H1 (cell line): ENCODE data around the gene BLTP3B. TPM values are rescaled to one million over a fixed set of nuclear protein-coding genes. Genes with fewer than 3 reads are reported as not detected.
A peak's percentile ranks its signal among the peaks of the same experiment; 100 is the strongest.

Source experiments
- CTCF ChIA-PET: fragments of 300-600 bp; sonication (Branson Sonifier 250); formaldehyde crosslinking; loops from one replicate; lab custom pipeline; 2021; ENCODE audit not compliant: partially characterized antibody; lab: Charles Lee
- POLR2A ChIA-PET: fragments of 300-600 bp; sonication (Branson Sonifier 250); formaldehyde crosslinking; loops from one replicate; lab custom pipeline; 2021; ENCODE audit warnings: inconsistent platforms; ENCODE audit not compliant: partially characterized antibody; lab: Charles Lee
- DNase-seq, 2 experiments: peaks; one replicate each; pipeline versions ENCODE4 v3.0.0 to v3.0.0-alpha.2; 2010 to 2022; ENCODE audit warnings: low spot score in 2 of 2, low read depth in 1 of 2, mixed read lengths in 1 of 2
- FAIRE-seq: peaks from 2 replicates; lab custom pipeline; 2011; peaks lifted over from hg19 to GRCh38; lab: Jason Lieb, UNC
- H2AFZ ChIP-seq: 2 replicates; pipeline ENCODE4 v1.8.1; 2012; ENCODE audit warnings: low read length, inconsistent platforms
- H2AK5ac ChIP-seq: 2 replicates; pipeline ENCODE4 v1.6.1; 2013; ENCODE audit warnings: low read depth, low read length
- H2BK120ac ChIP-seq: replicated peaks from 2 replicates; pipeline ENCODE3; 2013; ENCODE audit warnings: low read depth, low read length, inconsistent platforms
- H2BK12ac ChIP-seq: 2 replicates; pipeline ENCODE4 v1.6.1; 2013; ENCODE audit warnings: low read depth, low read length
- H2BK15ac ChIP-seq: 2 replicates; pipeline ENCODE4 v1.6.1; 2013; ENCODE audit warnings: low read length
- H2BK20ac ChIP-seq: 2 replicates; pipeline ENCODE4 v1.6.1; 2013; ENCODE audit warnings: low read length
- H2BK5ac ChIP-seq: 2 replicates; pipeline ENCODE4 v1.6.1; 2013; ENCODE audit warnings: low read depth, low read length
- H3K14ac ChIP-seq: 2 replicates; pipeline ENCODE4 v1.6.1; 2013; ENCODE audit warnings: inconsistent platforms; ENCODE audit not compliant: insufficient read length
- H3K18ac ChIP-seq: 2 replicates; pipeline ENCODE4 v1.6.1; 2013; ENCODE audit warnings: low read length; ENCODE audit errors: extremely low read depth
- H3K23ac ChIP-seq: 2 replicates; pipeline ENCODE4 v1.6.1; 2013; ENCODE audit warnings: inconsistent platforms; ENCODE audit not compliant: insufficient read length
- H3K23me2 ChIP-seq: 2 replicates; pipeline ENCODE4 v1.6.1; 2013; ENCODE audit warnings: low read depth, low read length
- H3K27ac ChIP-seq: 2 replicates; pipeline ENCODE4 v1.6.1; 2011; ENCODE audit warnings: low read depth, low read length, inconsistent platforms
- H3K27me3 ChIP-seq, 4 experiments: replicated peaks in 1 of 4; 1 replicate in 1 of 4; 2 replicates in 3 of 4; pipeline versions ENCODE4 v1.6.1 to v1.8.1; 2011 to 2013; ENCODE audit warnings: low read length in 3 of 4, mild to moderate bottlenecking in 3 of 4, inconsistent platforms in 2 of 4, mixed read lengths in 2 of 4, moderate library complexity in 1 of 4; ENCODE audit not compliant: control insufficient read depth in 3 of 4, insufficient read depth in 3 of 4; ENCODE audit errors: extremely low read depth in 1 of 4
- H3K36me3 ChIP-seq, 4 experiments: 2 replicates each; pipeline versions ENCODE4 v1.6.1 to v1.8.1; 2011 to 2013; ENCODE audit warnings: mild to moderate bottlenecking in 4 of 4, low read length in 3 of 4, moderate library complexity in 2 of 4, control low read depth in 1 of 4, inconsistent platforms in 1 of 4; ENCODE audit not compliant: insufficient read depth in 4 of 4, control insufficient read depth in 2 of 4
- H3K4ac ChIP-seq: replicated peaks from 2 replicates; pipeline ENCODE3; 2013; ENCODE audit warnings: low read length, low read depth, mixed read lengths, inconsistent platforms; ENCODE audit not compliant: insufficient read length
- H3K4me1 ChIP-seq, 4 experiments: replicated peaks in 1 of 4; 1 replicate in 1 of 4; 2 replicates in 3 of 4; pipeline versions ENCODE4 v1.6.1 to v1.8.1; 2011 to 2013; ENCODE audit warnings: low read length in 3 of 4, inconsistent platforms in 2 of 4, mixed read lengths in 1 of 4; ENCODE audit not compliant: insufficient read depth in 4 of 4, control insufficient read depth in 3 of 4
- H3K4me2 ChIP-seq, 2 experiments: 2 replicates each; pipeline versions ENCODE4 v1.6.1 to v1.8.1; 2011 to 2013; ENCODE audit warnings: low read depth in 2 of 2, low read length in 2 of 2, control low read depth in 1 of 2, inconsistent platforms in 1 of 2, mild to moderate bottlenecking in 1 of 2; ENCODE audit not compliant: insufficient read depth in 1 of 2
- H3K4me3 ChIP-seq, 4 experiments: fragments of 200-600, 300-600 bp in 1 of 4; sonication (generic), shearing (Covaris generic), sonication (Bioruptor Twin) in 1 of 4; 2 replicates each; pipeline versions ENCODE4 v1.5.1 to v1.8.1; 2011 to 2016; ENCODE audit warnings: low read length in 4 of 4, low read depth in 3 of 4, control low read depth in 2 of 4, inconsistent platforms in 2 of 4, mild to moderate bottlenecking in 2 of 4, mixed read lengths in 1 of 4, moderate library complexity in 1 of 4; ENCODE audit not compliant: insufficient read depth in 2 of 4; ENCODE audit errors: extremely low read depth in 1 of 4
- H3K56ac ChIP-seq: replicated peaks from 2 replicates; pipeline ENCODE3; 2013; ENCODE audit warnings: low read depth, mild to moderate bottlenecking, mixed read lengths, low read length, inconsistent platforms; ENCODE audit not compliant: insufficient read length
- H3K79me1 ChIP-seq: 2 replicates; pipeline ENCODE4 v1.6.1; 2013; ENCODE audit warnings: low read depth, low read length, control low read depth
- H3K79me2 ChIP-seq, 2 experiments: 2 replicates each; pipeline versions ENCODE4 v1.6.1 to v1.8.1; 2012 to 2013; ENCODE audit warnings: low read length in 2 of 2, mild to moderate bottlenecking in 2 of 2, inconsistent platforms in 1 of 2; ENCODE audit not compliant: insufficient read depth in 2 of 2, control insufficient read depth in 1 of 2
- H3K9ac ChIP-seq, 4 experiments: replicated peaks in 1 of 4; 1 replicate in 1 of 4; 2 replicates in 3 of 4; pipeline versions ENCODE4 v1.6.1 to v1.8.1; 2011 to 2013; ENCODE audit warnings: low read depth in 3 of 4, low read length in 3 of 4, control low read depth in 2 of 4, mild to moderate bottlenecking in 2 of 4, moderate library complexity in 2 of 4, inconsistent platforms in 1 of 4; ENCODE audit errors: extremely low read depth in 1 of 4
- H3K9me3 ChIP-seq, 2 experiments: 2 replicates each; pipeline versions ENCODE4 v1.6.1 to v1.8.1; 2012 to 2013; ENCODE audit warnings: mild to moderate bottlenecking in 2 of 2, moderate library complexity in 2 of 2, control low read depth in 1 of 2, inconsistent platforms in 1 of 2, low read depth in 1 of 2, low read length in 1 of 2, mixed read lengths in 1 of 2; ENCODE audit not compliant: insufficient read depth in 2 of 2
- H4K20me1 ChIP-seq, 2 experiments: replicated peaks in 1 of 2; 2 replicates each; pipeline versions ENCODE3 to v1.8.1; 2011 to 2013; ENCODE audit warnings: inconsistent platforms in 2 of 2, low read length in 2 of 2, mild to moderate bottlenecking in 1 of 2; ENCODE audit not compliant: insufficient read depth in 2 of 2, control insufficient read depth in 1 of 2
- H4K5ac ChIP-seq: 2 replicates; pipeline ENCODE4 v1.6.1; 2013; ENCODE audit warnings: low read length, low read depth, mixed read lengths, inconsistent platforms; ENCODE audit not compliant: insufficient read length
- H4K8ac ChIP-seq: 2 replicates; pipeline ENCODE4 v1.8.0; 2013; ENCODE audit warnings: mild to moderate bottlenecking, moderate library complexity, low read length, inconsistent platforms; ENCODE audit not compliant: insufficient read depth; ENCODE audit errors: extremely low read depth
- H4K91ac ChIP-seq: replicated peaks from 2 replicates; pipeline ENCODE3; 2013; ENCODE audit warnings: low read length, mixed read lengths, inconsistent platforms; ENCODE audit not compliant: insufficient read length
- BRCA1 ChIP-seq: IDR thresholded peaks from 2 replicates; pipeline ENCODE4 v1.6.1; 2012; ENCODE audit warnings: low read depth, low read length, improper control_type of control experiment
- CBX8 ChIP-seq: fragments of 300-800, 300-1000 bp; sonication (generic); IDR thresholded peaks from 2 replicates; pipeline ENCODE4 v1.7.1; 2016; ENCODE audit warnings: low read depth, low read length, borderline replicate concordance
- CEBPB ChIP-seq: IDR thresholded peaks from 2 replicates; pipeline ENCODE4 v1.6.1; 2012; ENCODE audit warnings: low read depth, low read length
- MAFK ChIP-seq: IDR thresholded peaks from 2 replicates; pipeline ENCODE4 v1.6.1; 2012; ENCODE audit warnings: low read depth, mild to moderate bottlenecking, improper control_type of control experiment, low read length
- MAX ChIP-seq: IDR thresholded peaks from 2 replicates; pipeline ENCODE4 v1.6.1; 2012; ENCODE audit warnings: inconsistent platforms
- SIN3A ChIP-seq, 2 experiments: IDR thresholded peaks in 1 of 2; conservative IDR thresholded peaks in 1 of 2; 2 replicates each; pipeline ENCODE4 v1.6.1; 2011 to 2012; ENCODE audit warnings: low read length in 2 of 2, improper control_type of control experiment in 1 of 2, low read depth in 1 of 2, mild to moderate bottlenecking in 1 of 2
- SP1 ChIP-seq: IDR thresholded peaks from 2 replicates; pipeline ENCODE4 v1.6.1; 2011; ENCODE audit warnings: low read depth, low read length
- TAF7 ChIP-seq: optimal IDR thresholded peaks from 2 replicates; pipeline ENCODE3; 2011; ENCODE audit warnings: low read depth, mild to moderate bottlenecking, inconsistent platforms, low read length, moderate library complexity, borderline replicate concordance
- WGBS, 2 experiments: shearing (Covaris generic) in 1 of 2; methylation state at CpG; one replicate each; pipeline versions ENCODE4 v1.1.6 to v1.1.7; 2013 to 2015; ENCODE audit warnings: low lambda C conversion rate in 2 of 2, mixed read lengths in 2 of 2, inconsistent platforms in 1 of 2, low coverage in 1 of 2, missing lambda C conversion rate in 1 of 2; ENCODE audit not compliant: insufficient replicate concordance in 2 of 2, insufficient coverage in 1 of 2, insufficient read length in 1 of 2; ENCODE audit errors: extremely low coverage in 1 of 2, missing lambda C conversion rate in 1 of 2; 5-methylcytosine and 5-hydroxymethylcytosine counted together
- polyA plus RNA-seq, 7 experiments: library from polyadenylated mRNA; depleted of rRNA in 3 of 7; stranded (reverse) in 5 of 7; unstranded in 2 of 7; fragments of >200 nt in 5 of 7; fragments of 200-250 nt in 2 of 7; gene quantifications; 1 replicate in 5 of 7; 2 replicates in 1 of 7; 4 replicates in 1 of 7; pipeline versions ENCODE4 v1.2.1 to v1.2.3, GENCODE V29; 2011 to 2013; ENCODE audit warnings: missing spikeins in 2 of 7, mixed read lengths in 2 of 7
- total RNA-seq: library from RNA; stranded (reverse); fragmentation: NEBNext Ultra II Directional; extraction: Animal tissue kit (Norgen Biotek cat#: 25700); gene quantifications from 2 replicates; pipeline ENCODE4 v1.2.1, GENCODE V29; 2021
- TF ChIP-seq, protein P1 (sequence below): IDR thresholded peaks from 2 replicates; pipeline ENCODE4 v1.6.1; 2011; ENCODE audit warnings: low read length, improper control_type of control experiment
- TF ChIP-seq, protein P2 (sequence below), 3 experiments: IDR thresholded peaks; 1 replicate in 2 of 3; 2 replicates in 1 of 3; pipeline versions ENCODE4 v1.5.1 to v1.6.1; 2011; ENCODE audit warnings: low read length in 3 of 3, mild to moderate bottlenecking in 3 of 3, inconsistent platforms in 2 of 3, low read depth in 1 of 3, moderate library complexity in 1 of 3; ENCODE audit not compliant: insufficient read depth in 1 of 3; ENCODE audit errors: control extremely low read depth in 1 of 3

Gene BLTP3B
- total and polyA plus RNA-seq, 2 of the 8 experiments (the other 6 are each of a cell fraction or from before 2014, with no cell fraction given) = 7.0 to 28.6 TPM

DNA sequence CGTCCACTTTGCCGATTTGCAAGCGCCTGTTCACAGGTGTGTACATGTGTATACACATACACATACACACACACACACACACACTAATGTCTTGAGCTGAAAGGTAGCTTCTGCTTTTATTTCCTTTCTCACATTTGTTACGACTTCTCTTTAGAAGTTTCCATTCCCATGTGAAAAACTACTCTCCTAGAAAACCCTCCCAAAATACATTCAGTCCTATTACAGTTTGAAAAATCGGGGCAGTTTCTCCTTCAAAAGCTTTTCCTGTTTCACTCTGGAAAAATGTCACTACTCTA is 3.9 kb downstream of the BLTP3B start:
- Histone ChIP-seq H4K5ac (no peak overlapping the region), H2AFZ (no peak overlapping the region), H2BK120ac (no peak overlapping the region), H3K27ac (no peak overlapping the region), H3K4me3 (no peak overlapping the region), H4K91ac (no peak overlapping the region), H3K9ac (no peak overlapping the region), H3K27me3 (no peaks in the 10 kb centered on the region), H3K4me1 (peaks cover 2 to 5% (median 2%) of the 10 kb centered on the region in 4 experiments; a peak in 3 of 7 replicates), H3K4me2 (no peak overlapping the region), H3K14ac (no peak overlapping the region), H2BK12ac (no peak overlapping the region), H3K23me2 (peaks cover 2% of the 10 kb centered on the region; the same call in 1 of the 2 replicates), H3K4ac (no peak overlapping the region), H2BK15ac (no peak overlapping the region), H2AK5ac (no peak overlapping the region), H2BK5ac (no peak overlapping the region), H4K8ac (no peak overlapping the region), H2BK20ac (no peak overlapping the region), H3K79me2 (peaks cover 6 to 79% of the 10 kb centered on the region in 2 experiments; a peak in 3 of 4 replicates), H3K18ac (no peak overlapping the region), H4K20me1 (peaks cover 8 to 9% of the 10 kb centered on the region in 2 experiments), H3K56ac (peak overlapping the region; percentile 61), H3K23ac (no peak overlapping the region), H3K36me3 (no peaks in the 10 kb centered on the region), H3K9me3 (no peaks in the 10 kb centered on the region), H3K79me1 (peaks cover 5% of the 10 kb centered on the region)
- ChIA-PET POLR2A (interaction anchor here (0.9 to 1.6 kb wide), 3 partner anchors 9 to 25 kb away, joined by 3 to 7 read pairs (median 4); no protein-coding TSS in a partner anchor), CTCF (interaction anchor here (0.6 to 3.6 kb wide), 14 partner anchors 10 to 1446 kb away, joined by 3 to 31 read pairs (median 4); no protein-coding TSS in a partner anchor)
- 86% methylated on average over 5 of the region's 5 CpGs; no CpG with 5 or more reads in 1 of the 2 experiments for WGBS, 2 experiments
- FAIRE-seq (no peak), DNase-seq (no peak)
- TF ChIP-seq, protein P1, sequence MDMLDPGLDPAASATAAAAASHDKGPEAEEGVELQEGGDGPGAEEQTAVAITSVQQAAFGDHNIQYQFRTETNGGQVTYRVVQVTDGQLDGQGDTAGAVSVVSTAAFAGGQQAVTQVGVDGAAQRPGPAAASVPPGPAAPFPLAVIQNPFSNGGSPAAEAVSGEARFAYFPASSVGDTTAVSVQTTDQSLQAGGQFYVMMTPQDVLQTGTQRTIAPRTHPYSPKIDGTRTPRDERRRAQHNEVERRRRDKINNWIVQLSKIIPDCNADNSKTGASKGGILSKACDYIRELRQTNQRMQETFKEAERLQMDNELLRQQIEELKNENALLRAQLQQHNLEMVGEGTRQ = no peak
- TF ChIP-seq BRCA1 = no peak
- TF ChIP-seq CBX8 = no peak
- no peak for TF ChIP-seq TAF7
- TF ChIP-seq, protein P2, sequence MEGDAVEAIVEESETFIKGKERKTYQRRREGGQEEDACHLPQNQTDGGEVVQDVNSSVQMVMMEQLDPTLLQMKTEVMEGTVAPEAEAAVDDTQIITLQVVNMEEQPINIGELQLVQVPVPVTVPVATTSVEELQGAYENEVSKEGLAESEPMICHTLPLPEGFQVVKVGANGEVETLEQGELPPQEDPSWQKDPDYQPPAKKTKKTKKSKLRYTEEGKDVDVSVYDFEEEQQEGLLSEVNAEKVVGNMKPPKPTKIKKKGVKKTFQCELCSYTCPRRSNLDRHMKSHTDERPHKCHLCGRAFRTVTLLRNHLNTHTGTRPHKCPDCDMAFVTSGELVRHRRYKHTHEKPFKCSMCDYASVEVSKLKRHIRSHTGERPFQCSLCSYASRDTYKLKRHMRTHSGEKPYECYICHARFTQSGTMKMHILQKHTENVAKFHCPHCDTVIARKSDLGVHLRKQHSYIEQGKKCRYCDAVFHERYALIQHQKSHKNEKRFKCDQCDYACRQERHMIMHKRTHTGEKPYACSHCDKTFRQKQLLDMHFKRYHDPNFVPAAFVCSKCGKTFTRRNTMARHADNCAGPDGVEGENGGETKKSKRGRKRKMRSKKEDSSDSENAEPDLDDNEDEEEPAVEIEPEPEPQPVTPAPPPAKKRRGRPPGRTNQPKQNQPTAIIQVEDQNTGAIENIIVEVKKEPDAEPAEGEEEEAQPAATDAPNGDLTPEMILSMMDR (IDR thresholded peaks at IDR 0.05; ENCODE audit: control extremely low read depth in 1 of 3, insufficient read depth in 1 of 3, low read depth in 1 of 3, low read length in 3 of 3) = no peak
- TF ChIP-seq SP1 = no peak
- TF ChIP-seq MAX = no peak
- no peak for TF ChIP-seq SIN3A (conservative IDR thresholded peaks at IDR 0.05 in 1 of 2, IDR thresholded peaks at IDR 0.05 in 1 of 2; ENCODE audit: low read depth in 1 of 2, low read length in 2 of 2)
- TF ChIP-seq MAFK = no peak
- no peak for TF ChIP-seq CEBPB
